B cell (primary cell): Measurements from ENCODE around the gene PCDH19. TPM values are rescaled to one million over a fixed set of nuclear protein-coding genes. Genes with fewer than 3 reads are reported as not detected.

Source experiments
- ATAC-seq: fragments of 200-7000 bp; cut with Tn5 transposase; one replicate; pipeline ENCODE4 v1.10.0; 2021; ENCODE audit warnings: low read depth, mild to moderate bottlenecking, moderate number of reproducible peaks, moderate library complexity
- CTCF ChIA-PET: fragments of 350-600 bp; sonication (Branson Sonifier 250); formaldehyde crosslinking; loops from one replicate; lab custom pipeline; 2021; ENCODE audit warnings: antibody characterized with exemption, inconsistent platforms; lab: Charles Lee
- POLR2A ChIA-PET: fragments of 350-600 bp; sonication (Branson Sonifier 250); formaldehyde crosslinking; loops from one replicate; lab custom pipeline; 2021; ENCODE audit warnings: antibody characterized with exemption; lab: Charles Lee
- DNase-seq: peaks from one replicate; pipeline ENCODE4 v3.0.0; 2013
- H2AFZ ChIP-seq: 2 replicates; pipeline ENCODE4 v1.6.1; 2012; ENCODE audit warnings: mild to moderate bottlenecking, low read depth, low read length; ENCODE audit not compliant: insufficient read depth, poor library complexity, severe bottlenecking
- H3K27ac ChIP-seq, 2 donors: 1 replicate in 1 of 2; 2 replicates in 1 of 2; pipeline ENCODE4 v1.5.1; 2012 to 2013; ENCODE audit warnings: low read length in 2 of 2, mild to moderate bottlenecking in 2 of 2, moderate library complexity in 1 of 2
- H3K27me3 ChIP-seq, 4 experiments: fragments of 200-600 bp in 1 of 4; sonication (generic) in 1 of 4; replicated peaks in 1 of 4; 1 replicate in 2 of 4; 2 replicates in 2 of 4; pipeline versions ENCODE4 v1.6.1 to v1.7.0; 2013 to 2016; ENCODE audit warnings: low read length in 3 of 4, mild to moderate bottlenecking in 2 of 4, mixed read lengths in 1 of 4, moderate library complexity in 1 of 4; ENCODE audit not compliant: insufficient read depth in 4 of 4, control insufficient read depth in 3 of 4; ENCODE audit errors: control extremely low read depth in 1 of 4
- H3K36me3 ChIP-seq, 2 experiments: replicated peaks in 1 of 2; 1 replicate in 1 of 2; 2 replicates in 1 of 2; pipeline versions ENCODE4 v1.6.1 to v1.7.1; 2013; ENCODE audit warnings: low read length in 1 of 2; ENCODE audit not compliant: insufficient read depth in 2 of 2, control insufficient read depth in 1 of 2; ENCODE audit errors: control extremely low read depth in 1 of 2, extremely low read depth in 1 of 2
- H3K4me1 ChIP-seq, 2 donors: fragments of 200-600 bp in 1 of 2; sonication (generic) in 1 of 2; 1 replicate in 1 of 2; 2 replicates in 1 of 2; pipeline versions ENCODE4 v1.5.1 to v1.6.1; 2013 to 2017; ENCODE audit warnings: low read length in 2 of 2; ENCODE audit not compliant: control insufficient read depth in 2 of 2, insufficient read depth in 2 of 2
- H3K4me2 ChIP-seq: replicated peaks from 2 replicates; pipeline ENCODE3; 2012; ENCODE audit warnings: mild to moderate bottlenecking, low read depth, low read length; ENCODE audit not compliant: poor library complexity, severe bottlenecking
- H3K4me3 ChIP-seq, 5 experiments: fragments of 200-600 bp in 1 of 5; sonication (generic) in 1 of 5; 1 replicate in 3 of 5; 2 replicates in 2 of 5; pipeline versions ENCODE4 v1.5.1 to v1.7.0; 2011 to 2016; ENCODE audit warnings: low read length in 4 of 5, mild to moderate bottlenecking in 4 of 5, low read depth in 2 of 5, control low read depth in 1 of 5, moderate library complexity in 1 of 5; ENCODE audit not compliant: insufficient read depth in 1 of 5; ENCODE audit errors: control extremely low read depth in 1 of 5, extremely low read depth in 1 of 5
- H3K79me2 ChIP-seq: fragments of 200-600 bp; sonication (generic); one replicate; pipeline ENCODE4 v1.6.0; 2016; ENCODE audit warnings: low read length; ENCODE audit not compliant: control insufficient read depth, insufficient read depth
- H3K9ac ChIP-seq: fragments of 200-600 bp; sonication (generic); 2 replicates; pipeline ENCODE4 v1.6.1; 2017; ENCODE audit warnings: mild to moderate bottlenecking, low read length, moderate library complexity
- H3K9me3 ChIP-seq, 3 donors: one replicate each; pipeline versions ENCODE4 v1.6.1 to v1.7.1; 2013; ENCODE audit warnings: low read length in 2 of 3; ENCODE audit not compliant: control insufficient read depth in 2 of 3, insufficient read depth in 1 of 3; ENCODE audit errors: control extremely low read depth in 1 of 3
- H4K20me1 ChIP-seq: 2 replicates; pipeline ENCODE4 v1.6.0; 2012; ENCODE audit warnings: mild to moderate bottlenecking, low read length; ENCODE audit not compliant: insufficient read depth, control insufficient read depth, poor library complexity, severe bottlenecking
- H3K27ac Mint-ChIP-seq: one replicate; pipeline ENCODE4 v1.8.0; 2021; ENCODE audit warnings: mixed read lengths
- H3K27me3 Mint-ChIP-seq: one replicate; pipeline ENCODE4 v1.8.0; 2021; ENCODE audit warnings: mixed read lengths
- H3K4me1 Mint-ChIP-seq: one replicate; pipeline ENCODE4 v1.8.0; 2021; ENCODE audit warnings: mixed read lengths
- H3K4me3 Mint-ChIP-seq: one replicate; pipeline ENCODE4 v1.8.0; 2021; ENCODE audit warnings: mixed read lengths
- H3K9me3 Mint-ChIP-seq: one replicate; pipeline ENCODE4 v1.8.0; 2022; ENCODE audit warnings: mixed read lengths; ENCODE audit not compliant: insufficient read depth
- EZH2 ChIP-seq: IDR thresholded peaks from 2 replicates; pipeline ENCODE4 v1.6.1; 2012; ENCODE audit warnings: borderline replicate concordance, low read depth, mild to moderate bottlenecking, moderate library complexity, low read length; ENCODE audit not compliant: insufficient read depth, poor library complexity, severe bottlenecking
- WGBS: methylation state at CpG from one replicate; pipeline ENCODE4 v1.1.5; 2013; ENCODE audit warnings: missing lambda C conversion rate; ENCODE audit not compliant: insufficient coverage; 5-methylcytosine and 5-hydroxymethylcytosine counted together
- intact Hi-C: fragments of 100-400 bp; cut with micrococcal nuclease; formaldehyde crosslinking; loops from one replicate; pipeline ENCODE4 v1.10.0; 2022
- polyA plus RNA-seq: library from polyadenylated mRNA; depleted of rRNA; stranded (reverse); fragments of >200 nt; gene quantifications from 2 replicates; pipeline ENCODE4 v1.2.3, GENCODE V29; 2012
- total RNA-seq, 2 donors: library from RNA; stranded (reverse); fragments of 120-200 nt in 1 of 2; gene quantifications; 1 replicate in 1 of 2; 2 replicates in 1 of 2; pipeline versions ENCODE4 v1.2.3 to v1.2.4, GENCODE V29; 2013 to 2022
- TF ChIP-seq, protein P1 (sequence below): fragments of 200-600 bp; IDR thresholded peaks from one replicate; pipeline ENCODE4 v1.8.0; 2022; ENCODE audit warnings: antibody characterized with exemption, mild to moderate bottlenecking

The PCDH19 gene
- total and polyA plus RNA-seq, 2 donors (not counting 1 experiment from before 2014, with no cell fraction given) = not detected

DNA sequence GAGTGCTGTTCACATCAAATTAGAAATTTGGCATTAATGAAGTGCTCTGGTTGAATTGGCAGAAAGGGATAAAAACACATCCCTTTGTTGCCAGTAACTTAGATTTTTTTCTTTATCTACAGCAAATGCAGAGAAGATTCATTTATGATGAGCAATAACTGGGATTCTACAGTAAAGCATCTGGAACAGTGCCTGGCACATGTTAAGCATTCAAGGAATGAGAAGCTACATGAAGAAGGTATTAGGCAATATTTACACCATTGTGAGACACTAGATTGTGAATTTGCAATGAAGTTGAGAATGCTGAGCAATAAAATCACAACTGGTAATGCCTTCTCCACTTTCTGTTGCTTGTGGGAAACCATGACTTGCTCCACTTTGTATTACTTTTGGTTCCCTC lies 33.5 kb downstream of the PCDH19 start:
- no peak for DNase-seq
- CTCF ChIA-PET = no interaction called here
- no peak overlapping the region for H3K4me3 Mint-ChIP-seq
- POLR2A ChIA-PET = no interaction called here
- no peak overlapping the region for H3K27ac Mint-ChIP-seq
- intact Hi-C loops = no loop called here
- no peak overlapping the region for H3K27ac ChIP-seq
- TF ChIP-seq, protein P1, sequence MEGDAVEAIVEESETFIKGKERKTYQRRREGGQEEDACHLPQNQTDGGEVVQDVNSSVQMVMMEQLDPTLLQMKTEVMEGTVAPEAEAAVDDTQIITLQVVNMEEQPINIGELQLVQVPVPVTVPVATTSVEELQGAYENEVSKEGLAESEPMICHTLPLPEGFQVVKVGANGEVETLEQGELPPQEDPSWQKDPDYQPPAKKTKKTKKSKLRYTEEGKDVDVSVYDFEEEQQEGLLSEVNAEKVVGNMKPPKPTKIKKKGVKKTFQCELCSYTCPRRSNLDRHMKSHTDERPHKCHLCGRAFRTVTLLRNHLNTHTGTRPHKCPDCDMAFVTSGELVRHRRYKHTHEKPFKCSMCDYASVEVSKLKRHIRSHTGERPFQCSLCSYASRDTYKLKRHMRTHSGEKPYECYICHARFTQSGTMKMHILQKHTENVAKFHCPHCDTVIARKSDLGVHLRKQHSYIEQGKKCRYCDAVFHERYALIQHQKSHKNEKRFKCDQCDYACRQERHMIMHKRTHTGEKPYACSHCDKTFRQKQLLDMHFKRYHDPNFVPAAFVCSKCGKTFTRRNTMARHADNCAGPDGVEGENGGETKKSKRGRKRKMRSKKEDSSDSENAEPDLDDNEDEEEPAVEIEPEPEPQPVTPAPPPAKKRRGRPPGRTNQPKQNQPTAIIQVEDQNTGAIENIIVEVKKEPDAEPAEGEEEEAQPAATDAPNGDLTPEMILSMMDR = no peak
- no peak for TF ChIP-seq EZH2
- no peaks in the 10 kb centered on the region for H3K4me1 ChIP-seq
- no peak overlapping the region for H3K9ac ChIP-seq
- no peaks in the 10 kb centered on the region for H3K9me3 Mint-ChIP-seq
- no peaks in the 10 kb centered on the region for H3K79me2 ChIP-seq
- no peaks in the 10 kb centered on the region for H3K9me3 ChIP-seq
- H3K4me1 Mint-ChIP-seq = no peaks in the 10 kb centered on the region
- no peak overlapping the region for H2AFZ ChIP-seq
- ATAC-seq = no peak
- H3K4me2 ChIP-seq = no peak overlapping the region
- H4K20me1 ChIP-seq = no peaks in the 10 kb centered on the region
- peaks cover 5% of the 10 kb centered on the region for H3K27me3 Mint-ChIP-seq
- H3K4me3 ChIP-seq = no peak overlapping the region
- H3K36me3 ChIP-seq = no peaks in the 10 kb centered on the region
- no peaks in the 10 kb centered on the region for H3K27me3 ChIP-seq

DNA sequence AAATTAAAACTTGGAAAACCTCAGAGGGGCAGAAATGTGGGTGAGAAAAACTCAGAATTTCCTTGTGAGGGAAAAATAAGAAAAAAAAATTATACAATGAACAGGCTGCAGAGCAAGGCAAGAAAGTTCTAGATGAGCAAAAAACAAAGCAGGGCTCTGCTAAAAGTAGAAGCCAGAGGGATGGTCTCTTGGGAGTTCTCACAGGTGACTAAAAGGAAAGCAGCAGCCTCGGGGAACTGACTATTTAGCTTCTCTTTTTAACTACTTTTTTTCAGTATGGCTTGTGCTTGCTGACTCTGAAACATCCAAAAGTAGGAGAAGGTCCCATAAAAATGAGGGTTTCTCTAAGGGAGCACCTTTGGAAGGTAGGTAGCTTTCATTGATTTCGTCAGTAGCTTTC lies 36.4 kb downstream of the PCDH19 start:
- WGBS = no CpG with 5 or more reads among the region's 2 CpGs
- no peaks in the 10 kb centered on the region for H4K20me1 ChIP-seq
- ChIA-PET POLR2A (no interaction called here), CTCF (no interaction called here)
- Mint-ChIP-seq H3K27me3 (peaks cover under 1% of the 10 kb centered on the region), H3K4me1 (no peaks in the 10 kb centered on the region), H3K27ac (no peak overlapping the region), H3K9me3 (no peaks in the 10 kb centered on the region), H3K4me3 (no peak overlapping the region)
- H3K27me3 ChIP-seq = no peaks in the 10 kb centered on the region
- no peaks in the 10 kb centered on the region for H3K79me2 ChIP-seq
- no peaks in the 10 kb centered on the region for H3K9me3 ChIP-seq
- H3K36me3 ChIP-seq = no peaks in the 10 kb centered on the region
- TF ChIP-seq, protein P1 = no peak
- ATAC-seq (no peak), DNase-seq (no peak)
- intact Hi-C loops = no loop called here
- no peak overlapping the region for H3K4me2 ChIP-seq
- no peak overlapping the region for H3K4me3 ChIP-seq
- H3K4me1 ChIP-seq = no peaks in the 10 kb centered on the region
- no peak overlapping the region for H3K27ac ChIP-seq
- H3K9ac ChIP-seq = no peak overlapping the region
- H2AFZ ChIP-seq = no peak overlapping the region
